HepG2 (cell line): Measurements from ENCODE around the gene PRKACA. TPM values are rescaled to one million over a fixed set of nuclear protein-coding genes. Genes with fewer than 3 reads are reported as not detected.

Source experiments
- HNRNPL ChIP-seq: fragments of 200-400 bp; formaldehyde crosslinking; IDR thresholded peaks from 2 replicates; pipeline ENCODE4 v1.6.1; 2017; ENCODE audit warnings: mild to moderate bottlenecking, low read depth, low read length
- MXD4 ChIP-seq: IDR thresholded peaks from 2 replicates; pipeline ENCODE4 v1.6.1; 2016; ENCODE audit warnings: mild to moderate bottlenecking, missing biosample characterization, missing genetic modification reagents
- NR2C2 ChIP-seq: sonication (generic); formaldehyde crosslinking; IDR thresholded peaks from 2 replicates; pipeline ENCODE4 v1.4.0; 2020; ENCODE audit warnings: missing genetic modification reagents, mild to moderate bottlenecking, moderate library complexity, borderline replicate concordance
- RBFOX2 ChIP-seq: fragments of 200-400 bp; formaldehyde crosslinking; IDR thresholded peaks from 2 replicates; pipeline ENCODE4 v1.6.1; 2017; ENCODE audit warnings: low read depth, mild to moderate bottlenecking, low read length
- SETDB1 ChIP-seq: sonication (generic); formaldehyde crosslinking; IDR thresholded peaks from 2 replicates; pipeline ENCODE4 v1.5.1; 2020; ENCODE audit warnings: missing genetic modification reagents, mild to moderate bottlenecking, borderline replicate concordance
- ZFX ChIP-seq: sonication (generic); formaldehyde crosslinking; IDR thresholded peaks from 2 replicates; pipeline ENCODE4 v1.4.0; 2020; ENCODE audit warnings: mild to moderate bottlenecking, low read depth, missing genetic modification reagents, moderate library complexity
- ZNF121 ChIP-seq: sonication (generic); formaldehyde crosslinking; IDR thresholded peaks from 2 replicates; pipeline ENCODE4 v1.5.0; 2020; ENCODE audit warnings: mild to moderate bottlenecking, missing genetic modification reagents
- ZNF3 ChIP-seq: IDR thresholded peaks from 2 replicates; pipeline ENCODE4 v1.7.0; 2017; ENCODE audit warnings: inconsistent platforms
- ZNF335 ChIP-seq: sonication (generic); formaldehyde crosslinking; IDR thresholded peaks from 2 replicates; pipeline ENCODE4 v1.4.0; 2020; ENCODE audit warnings: missing genetic modification reagents
- ZNF572 ChIP-seq: sonication (generic); formaldehyde crosslinking; IDR thresholded peaks from 2 replicates; pipeline ENCODE4 v1.5.1; 2020; ENCODE audit warnings: mild to moderate bottlenecking, missing genetic modification reagents
- ZNF891 ChIP-seq: sonication (generic); formaldehyde crosslinking; IDR thresholded peaks from 2 replicates; pipeline ENCODE4 v1.5.0; 2020; ENCODE audit warnings: mild to moderate bottlenecking, missing genetic modification reagents
- ZSCAN21 ChIP-seq: sonication (generic); formaldehyde crosslinking; IDR thresholded peaks from 2 replicates; pipeline ENCODE4 v1.8.0; 2022; ENCODE audit warnings: mild to moderate bottlenecking, missing genetic modification reagents, moderate library complexity, borderline replicate concordance
- polyA plus RNA-seq, 8 experiments: library from polyadenylated mRNA; depleted of rRNA in 3 of 8; stranded (reverse) in 7 of 8; unstranded in 1 of 8; fragments of >200 nt; fragmentation: Illumina TruSeq in 4 of 8; extraction: Trizol in 4 of 8; gene quantifications; 2 replicates each; pipeline versions ENCODE4 v1.2.1 to v1.2.3, GENCODE V29; 2011 to 2016; ENCODE audit warnings: low read depth in 4 of 8, missing spikeins in 1 of 8, mixed read lengths in 1 of 8; ENCODE audit not compliant: insufficient read depth in 1 of 8
- total RNA-seq, 5 experiments: library from RNA; depleted of rRNA; stranded (reverse); fragments of >200 nt; fragmentation: Illumina TruSeq; extraction: Trizol; gene quantifications; 2 replicates each; pipeline ENCODE4 v1.2.3, GENCODE V29; 2016; ENCODE audit warnings: low read depth in 1 of 5
- TF ChIP-seq, protein P1 (sequence below): sonication (generic); formaldehyde crosslinking; IDR thresholded peaks from 2 replicates; pipeline ENCODE4 v1.5.1; 2020; ENCODE audit warnings: mild to moderate bottlenecking, missing genetic modification reagents
- TF ChIP-seq, protein P2 (sequence below), 2 experiments: IDR thresholded peaks; 2 replicates each; pipeline ENCODE4 v1.6.1; 2011 to 2012; ENCODE audit warnings: low read length in 2 of 2, borderline replicate concordance in 1 of 2, low read depth in 1 of 2, mild to moderate bottlenecking in 1 of 2, moderate library complexity in 1 of 2
- TF ChIP-seq, protein P3 (sequence below): sonication (generic); formaldehyde crosslinking; IDR thresholded peaks from 2 replicates; pipeline ENCODE4 v1.4.0; 2020; ENCODE audit warnings: mild to moderate bottlenecking, missing genetic modification reagents, borderline replicate concordance

The PRKACA gene
- total and polyA plus RNA-seq, 2 of the 13 experiments (the other 11 are each of a cell fraction or from before 2014, with no cell fraction given), result 11.0 to 18.2 TPM

DNA sequence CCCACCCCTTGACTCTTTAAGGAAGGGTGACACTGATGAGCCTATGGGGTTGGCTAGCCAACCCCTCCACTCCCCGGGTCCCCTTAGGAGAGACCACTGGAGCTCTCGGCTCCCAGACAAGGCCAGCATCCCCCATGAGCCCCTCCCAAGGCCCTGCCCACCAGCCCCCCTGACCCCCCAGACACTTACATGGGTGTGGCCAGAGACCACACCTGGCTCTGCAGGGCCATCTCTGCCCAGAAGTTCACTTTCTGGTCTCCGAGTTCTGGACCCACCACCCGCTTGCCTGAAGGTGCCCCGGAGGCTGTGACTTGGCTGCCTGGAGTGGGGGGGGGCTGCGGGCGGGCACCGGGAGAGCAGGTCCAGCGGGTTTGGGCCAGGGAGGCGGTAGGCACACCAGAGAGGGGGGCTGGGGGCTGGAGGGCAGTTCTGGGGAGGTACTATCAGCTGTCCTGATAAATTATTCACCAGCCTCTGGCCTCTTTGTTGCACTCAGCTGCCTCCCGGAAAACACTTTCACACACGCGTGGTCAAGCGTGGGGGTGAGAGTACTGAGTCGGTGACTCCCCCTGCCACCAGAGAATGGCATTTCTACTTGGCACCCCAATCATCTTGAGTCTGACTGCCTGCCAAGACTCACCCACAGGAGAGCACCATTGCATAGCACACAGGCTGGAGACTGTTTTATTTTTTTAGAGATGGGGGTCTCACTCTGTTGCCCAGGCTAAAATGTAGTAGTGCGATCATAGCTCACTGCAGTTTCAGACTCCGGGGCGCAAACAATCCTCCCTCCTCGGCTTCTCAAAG lies 55.6 kb downstream of the PRKACA start, which contains the start of gene PALM3 (continued):
- TF ChIP-seq, protein P1, sequence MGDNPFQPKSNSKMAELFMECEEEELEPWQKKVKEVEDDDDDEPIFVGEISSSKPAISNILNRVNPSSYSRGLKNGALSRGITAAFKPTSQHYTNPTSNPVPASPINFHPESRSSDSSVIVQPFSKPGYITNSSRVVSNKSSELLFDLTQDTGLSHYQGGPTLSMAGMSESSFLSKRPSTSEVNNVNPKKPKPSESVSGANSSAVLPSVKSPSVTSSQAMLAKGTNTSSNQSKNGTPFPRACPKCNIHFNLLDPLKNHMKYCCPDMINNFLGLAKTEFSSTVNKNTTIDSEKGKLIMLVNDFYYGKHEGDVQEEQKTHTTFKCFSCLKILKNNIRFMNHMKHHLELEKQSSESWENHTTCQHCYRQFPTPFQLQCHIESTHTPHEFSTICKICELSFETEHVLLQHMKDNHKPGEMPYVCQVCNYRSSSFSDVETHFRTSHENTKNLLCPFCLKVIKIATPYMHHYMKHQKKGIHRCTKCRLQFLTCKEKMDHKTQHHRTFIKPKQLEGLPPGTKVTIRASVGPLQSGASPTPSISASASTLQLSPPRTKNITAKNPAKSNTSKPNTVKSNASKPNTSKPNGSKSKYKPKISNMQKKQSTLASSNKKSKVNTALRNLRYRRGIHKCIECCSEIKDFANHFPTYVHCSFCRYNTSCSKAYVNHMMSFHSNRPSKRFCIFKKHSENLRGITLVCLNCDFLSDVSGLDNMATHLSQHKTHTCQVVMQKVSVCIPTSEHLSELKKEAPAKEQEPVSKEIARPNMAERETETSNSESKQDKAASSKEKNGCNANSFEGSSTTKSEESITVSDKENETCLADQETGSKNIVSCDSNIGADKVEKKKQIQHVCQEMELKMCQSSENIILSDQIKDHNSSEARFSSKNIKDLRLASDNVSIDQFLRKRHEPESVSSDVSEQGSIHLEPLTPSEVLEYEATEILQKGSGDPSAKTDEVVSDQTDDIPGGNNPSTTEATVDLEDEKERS (CRISPR knock-in tag), result 0 out of 2 replicates have a peak, but pooled peaks have one; percentile 28
- TF ChIP-seq ZSCAN21 (0 out of 2 replicates have a peak, but pooled peaks have one; percentile 13), ZNF572 (0 out of 2 replicates have a peak, but pooled peaks have one; percentile 35), ZFX (CRISPR knock-in tag) (peak; percentile 13), HNRNPL (peak; percentile 69; the same call in 1 of the 2 replicates), ZNF3 (0 out of 2 replicates have a peak, but pooled peaks have one; percentile 43), ZNF335 (CRISPR knock-in tag) (no peak), ZNF891 (CRISPR knock-in tag) (0 out of 2 replicates have a peak, but pooled peaks have one; percentile 19), ZNF121 (CRISPR knock-in tag) (peak; percentile 97), MXD4 (CRISPR knock-in tag) (0 out of 2 replicates have a peak, but pooled peaks have one; percentile 3), NR2C2 (CRISPR knock-in tag) (no peak), RBFOX2 (peak; percentile 54; the same call in 1 of the 2 replicates), SETDB1 (CRISPR knock-in tag) (no peak)
- TF ChIP-seq, protein P2, sequence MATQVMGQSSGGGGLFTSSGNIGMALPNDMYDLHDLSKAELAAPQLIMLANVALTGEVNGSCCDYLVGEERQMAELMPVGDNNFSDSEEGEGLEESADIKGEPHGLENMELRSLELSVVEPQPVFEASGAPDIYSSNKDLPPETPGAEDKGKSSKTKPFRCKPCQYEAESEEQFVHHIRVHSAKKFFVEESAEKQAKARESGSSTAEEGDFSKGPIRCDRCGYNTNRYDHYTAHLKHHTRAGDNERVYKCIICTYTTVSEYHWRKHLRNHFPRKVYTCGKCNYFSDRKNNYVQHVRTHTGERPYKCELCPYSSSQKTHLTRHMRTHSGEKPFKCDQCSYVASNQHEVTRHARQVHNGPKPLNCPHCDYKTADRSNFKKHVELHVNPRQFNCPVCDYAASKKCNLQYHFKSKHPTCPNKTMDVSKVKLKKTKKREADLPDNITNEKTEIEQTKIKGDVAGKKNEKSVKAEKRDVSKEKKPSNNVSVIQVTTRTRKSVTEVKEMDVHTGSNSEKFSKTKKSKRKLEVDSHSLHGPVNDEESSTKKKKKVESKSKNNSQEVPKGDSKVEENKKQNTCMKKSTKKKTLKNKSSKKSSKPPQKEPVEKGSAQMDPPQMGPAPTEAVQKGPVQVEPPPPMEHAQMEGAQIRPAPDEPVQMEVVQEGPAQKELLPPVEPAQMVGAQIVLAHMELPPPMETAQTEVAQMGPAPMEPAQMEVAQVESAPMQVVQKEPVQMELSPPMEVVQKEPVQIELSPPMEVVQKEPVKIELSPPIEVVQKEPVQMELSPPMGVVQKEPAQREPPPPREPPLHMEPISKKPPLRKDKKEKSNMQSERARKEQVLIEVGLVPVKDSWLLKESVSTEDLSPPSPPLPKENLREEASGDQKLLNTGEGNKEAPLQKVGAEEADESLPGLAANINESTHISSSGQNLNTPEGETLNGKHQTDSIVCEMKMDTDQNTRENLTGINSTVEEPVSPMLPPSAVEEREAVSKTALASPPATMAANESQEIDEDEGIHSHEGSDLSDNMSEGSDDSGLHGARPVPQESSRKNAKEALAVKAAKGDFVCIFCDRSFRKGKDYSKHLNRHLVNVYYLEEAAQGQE (IDR thresholded peaks at IDR 0.05; ENCODE audit: borderline replicate concordance in 1 of 2, low read depth in 1 of 2, low read length in 2 of 2), result no peak
- TF ChIP-seq, protein P3, sequence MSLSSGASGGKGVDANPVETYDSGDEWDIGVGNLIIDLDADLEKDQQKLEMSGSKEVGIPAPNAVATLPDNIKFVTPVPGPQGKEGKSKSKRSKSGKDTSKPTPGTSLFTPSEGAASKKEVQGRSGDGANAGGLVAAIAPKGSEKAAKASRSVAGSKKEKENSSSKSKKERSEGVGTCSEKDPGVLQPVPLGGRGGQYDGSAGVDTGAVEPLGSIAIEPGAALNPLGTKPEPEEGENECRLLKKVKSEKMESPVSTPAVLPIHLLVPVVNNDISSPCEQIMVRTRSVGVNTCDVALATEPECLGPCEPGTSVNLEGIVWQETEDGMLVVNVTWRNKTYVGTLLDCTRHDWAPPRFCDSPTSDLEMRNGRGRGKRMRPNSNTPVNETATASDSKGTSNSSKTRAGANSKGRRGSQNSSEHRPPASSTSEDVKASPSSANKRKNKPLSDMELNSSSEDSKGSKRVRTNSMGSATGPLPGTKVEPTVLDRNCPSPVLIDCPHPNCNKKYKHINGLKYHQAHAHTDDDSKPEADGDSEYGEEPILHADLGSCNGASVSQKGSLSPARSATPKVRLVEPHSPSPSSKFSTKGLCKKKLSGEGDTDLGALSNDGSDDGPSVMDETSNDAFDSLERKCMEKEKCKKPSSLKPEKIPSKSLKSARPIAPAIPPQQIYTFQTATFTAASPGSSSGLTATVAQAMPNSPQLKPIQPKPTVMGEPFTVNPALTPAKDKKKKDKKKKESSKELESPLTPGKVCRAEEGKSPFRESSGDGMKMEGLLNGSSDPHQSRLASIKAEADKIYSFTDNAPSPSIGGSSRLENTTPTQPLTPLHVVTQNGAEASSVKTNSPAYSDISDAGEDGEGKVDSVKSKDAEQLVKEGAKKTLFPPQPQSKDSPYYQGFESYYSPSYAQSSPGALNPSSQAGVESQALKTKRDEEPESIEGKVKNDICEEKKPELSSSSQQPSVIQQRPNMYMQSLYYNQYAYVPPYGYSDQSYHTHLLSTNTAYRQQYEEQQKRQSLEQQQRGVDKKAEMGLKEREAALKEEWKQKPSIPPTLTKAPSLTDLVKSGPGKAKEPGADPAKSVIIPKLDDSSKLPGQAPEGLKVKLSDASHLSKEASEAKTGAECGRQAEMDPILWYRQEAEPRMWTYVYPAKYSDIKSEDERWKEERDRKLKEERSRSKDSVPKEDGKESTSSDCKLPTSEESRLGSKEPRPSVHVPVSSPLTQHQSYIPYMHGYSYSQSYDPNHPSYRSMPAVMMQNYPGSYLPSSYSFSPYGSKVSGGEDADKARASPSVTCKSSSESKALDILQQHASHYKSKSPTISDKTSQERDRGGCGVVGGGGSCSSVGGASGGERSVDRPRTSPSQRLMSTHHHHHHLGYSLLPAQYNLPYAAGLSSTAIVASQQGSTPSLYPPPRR (CRISPR knock-in tag), result no peak; the same call in 1 of the 2 replicates
- TF ChIP-seq, all 625 proteins: peak for 30
